Measurements from ENCODE around the gene DEPP1. TPM values are rescaled to one million over a fixed set of nuclear protein-coding genes. Genes with fewer than 3 reads are reported as not detected.

DEPP1 gene
- total and polyA plus RNA-seq, 2 of the 13 experiments (the other 11 are each of a cell fraction or from before 2014, with no cell fraction given) = 14.8 to 270 TPM

DNA sequence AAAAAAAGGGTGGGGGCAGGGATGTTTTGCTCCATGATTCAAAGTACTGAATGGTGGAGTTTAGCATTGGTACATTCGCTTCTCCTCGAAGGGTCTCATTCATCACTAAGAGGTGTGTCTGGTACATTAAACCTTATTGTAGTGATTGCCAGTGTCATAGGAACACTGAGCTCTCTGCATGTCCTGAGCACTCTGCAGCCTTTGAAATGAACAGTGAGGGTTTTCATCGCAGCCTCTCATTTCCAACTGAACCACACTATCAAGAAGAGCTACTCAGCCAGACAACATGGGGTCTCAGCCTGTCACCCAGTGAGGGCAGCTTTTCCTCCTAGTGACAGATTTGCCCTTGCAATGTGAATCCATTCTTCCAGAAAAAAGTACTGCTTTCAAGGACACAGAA lies 7.6 kb upstream of the DEPP1 start:
- POLR2A ChIA-PET = interaction anchor here (2.1 to 12.6 kb wide), 3 partner anchors 5 to 27 kb away, joined by 6 to 863 read pairs (median 863); partner anchors contain the start of genes DEPP1 and RASSF4
- TF ChIP-seq, protein P1, sequence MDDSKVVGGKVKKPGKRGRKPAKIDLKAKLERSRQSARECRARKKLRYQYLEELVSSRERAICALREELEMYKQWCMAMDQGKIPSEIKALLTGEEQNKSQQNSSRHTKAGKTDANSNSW (CRISPR knock-in tag; IDR thresholded peaks at IDR 0.05; ENCODE audit: borderline replicate concordance) = no peak
- TF ChIP-seq, protein P2, sequence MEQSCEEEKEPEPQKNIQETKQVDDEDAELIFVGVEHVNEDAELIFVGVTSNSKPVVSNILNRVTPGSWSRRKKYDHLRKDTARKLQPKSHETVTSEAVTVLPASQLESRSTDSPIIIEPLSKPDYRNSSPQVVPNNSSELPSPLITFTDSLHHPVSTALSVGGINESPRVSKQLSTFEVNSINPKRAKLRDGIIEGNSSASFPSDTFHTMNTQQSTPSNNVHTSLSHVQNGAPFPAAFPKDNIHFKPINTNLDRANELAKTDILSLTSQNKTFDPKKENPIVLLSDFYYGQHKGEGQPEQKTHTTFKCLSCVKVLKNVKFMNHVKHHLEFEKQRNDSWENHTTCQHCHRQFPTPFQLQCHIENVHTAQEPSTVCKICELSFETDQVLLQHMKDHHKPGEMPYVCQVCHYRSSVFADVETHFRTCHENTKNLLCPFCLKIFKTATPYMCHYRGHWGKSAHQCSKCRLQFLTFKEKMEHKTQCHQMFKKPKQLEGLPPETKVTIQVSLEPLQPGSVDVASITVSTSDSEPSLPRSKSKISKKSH (CRISPR knock-in tag; IDR thresholded peaks at IDR 0.05; ENCODE audit: borderline replicate concordance) = no peak
- TF ChIP-seq SMC3 (IDR thresholded peaks at IDR 0.05; ENCODE audit: low read length) (no peak), NCOR1 (IDR thresholded peaks at IDR 0.05; ENCODE audit: borderline replicate concordance, low read length) (no peak), ZNF563 (CRISPR knock-in tag; IDR thresholded peaks at IDR 0.05) (no peak), ZNF234 (CRISPR knock-in tag; conservative IDR thresholded peaks at IDR 0.05) (no peak), ZFY (CRISPR knock-in tag; IDR thresholded peaks at IDR 0.05) (no peak), ZIK1 (CRISPR knock-in tag; IDR thresholded peaks at IDR 0.05; ENCODE audit: borderline replicate concordance, low read depth) (no peak), DPF2 (CRISPR knock-in tag; IDR thresholded peaks at IDR 0.05; ENCODE audit: borderline replicate concordance, low read depth) (no peak), TBP (CRISPR knock-in tag; IDR thresholded peaks at IDR 0.05) (no peak), KDM4B (CRISPR knock-in tag; IDR thresholded peaks at IDR 0.05) (no peak)
- TF ChIP-seq, protein P3, sequence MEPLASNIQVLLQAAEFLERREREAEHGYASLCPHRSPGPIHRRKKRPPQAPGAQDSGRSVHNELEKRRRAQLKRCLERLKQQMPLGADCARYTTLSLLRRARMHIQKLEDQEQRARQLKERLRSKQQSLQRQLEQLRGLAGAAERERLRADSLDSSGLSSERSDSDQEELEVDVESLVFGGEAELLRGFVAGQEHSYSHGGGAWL (CRISPR knock-in tag; IDR thresholded peaks at IDR 0.05) = no peak
- TF ChIP-seq, protein P4, sequence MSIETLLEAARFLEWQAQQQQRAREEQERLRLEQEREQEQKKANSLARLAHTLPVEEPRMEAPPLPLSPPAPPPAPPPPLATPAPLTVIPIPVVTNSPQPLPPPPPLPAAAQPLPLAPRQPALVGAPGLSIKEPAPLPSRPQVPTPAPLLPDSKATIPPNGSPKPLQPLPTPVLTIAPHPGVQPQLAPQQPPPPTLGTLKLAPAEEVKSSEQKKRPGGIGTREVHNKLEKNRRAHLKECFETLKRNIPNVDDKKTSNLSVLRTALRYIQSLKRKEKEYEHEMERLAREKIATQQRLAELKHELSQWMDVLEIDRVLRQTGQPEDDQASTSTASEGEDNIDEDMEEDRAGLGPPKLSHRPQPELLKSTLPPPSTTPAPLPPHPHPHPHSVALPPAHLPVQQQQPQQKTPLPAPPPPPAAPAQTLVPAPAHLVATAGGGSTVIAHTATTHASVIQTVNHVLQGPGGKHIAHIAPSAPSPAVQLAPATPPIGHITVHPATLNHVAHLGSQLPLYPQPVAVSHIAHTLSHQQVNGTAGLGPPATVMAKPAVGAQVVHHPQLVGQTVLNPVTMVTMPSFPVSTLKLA (IDR thresholded peaks at IDR 0.05) = no peak
- TF ChIP-seq, protein P5, sequence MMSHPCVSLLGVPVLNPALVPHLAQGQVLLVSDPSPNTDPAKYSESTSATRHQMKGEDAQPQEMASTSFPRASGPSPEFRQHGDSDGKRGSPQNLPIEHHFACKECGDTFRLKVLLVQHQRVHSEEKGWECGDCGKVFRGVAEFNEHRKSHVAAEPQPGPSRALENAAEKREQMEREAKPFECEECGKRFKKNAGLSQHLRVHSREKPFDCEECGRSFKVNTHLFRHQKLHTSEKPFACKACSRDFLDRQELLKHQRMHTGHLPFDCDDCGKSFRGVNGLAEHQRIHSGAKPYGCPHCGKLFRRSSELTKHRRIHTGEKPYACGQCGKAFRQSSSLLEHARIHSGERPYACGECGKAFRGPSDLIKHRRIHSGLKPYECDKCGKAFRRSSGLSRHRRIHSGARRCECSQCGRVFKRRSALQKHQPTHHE (CRISPR knock-in tag; IDR thresholded peaks at IDR 0.05; ENCODE audit: borderline replicate concordance) = no peak
- TF ChIP-seq, protein P6, sequence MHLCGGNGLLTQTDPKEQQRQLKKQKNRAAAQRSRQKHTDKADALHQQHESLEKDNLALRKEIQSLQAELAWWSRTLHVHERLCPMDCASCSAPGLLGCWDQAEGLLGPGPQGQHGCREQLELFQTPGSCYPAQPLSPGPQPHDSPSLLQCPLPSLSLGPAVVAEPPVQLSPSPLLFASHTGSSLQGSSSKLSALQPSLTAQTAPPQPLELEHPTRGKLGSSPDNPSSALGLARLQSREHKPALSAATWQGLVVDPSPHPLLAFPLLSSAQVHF (CRISPR knock-in tag; IDR thresholded peaks at IDR 0.05) = no peak
- H2AFZ ChIP-seq (ENCODE audit: low read length) = no peak overlapping the region
- no TSS peak for BruUV-seq (replicated peaks)
- H3K4me2 ChIP-seq (ENCODE audit: low read depth, low read length) = no peak overlapping the region
- H3K4me3 ChIP-seq (replicated peaks in 1 of 3; ENCODE audit: insufficient read depth in 1 of 3, low read depth in 2 of 3, low read length in 3 of 3) = no peak overlapping the region
- H3K27me3 ChIP-seq (ENCODE audit: control insufficient read depth in 1 of 2, insufficient read depth in 2 of 2, low read length in 2 of 2) = no peaks in the 10 kb centered on the region
- peaks cover 4% of the 10 kb centered on the region for H3K79me2 ChIP-seq (ENCODE audit: insufficient read depth, low read length)
- ATAC-seq (no peak), FAIRE-seq (no peak), DNase-seq (ENCODE audit: low spot score) (no peak)
- 96% methylated on average over 3 of the region's 3 CpGs for WGBS (ENCODE audit: low lambda C conversion rate)
- H3K4me1 ChIP-seq (ENCODE audit: insufficient read depth, low read length) = peaks cover 63% of the 10 kb centered on the region
- H3K36me3 ChIP-seq (replicated peaks in 1 of 2; ENCODE audit: control insufficient read depth in 1 of 2, insufficient read depth in 2 of 2, low read length in 2 of 2) = peaks cover 9 to 43% of the 10 kb centered on the region in 2 experiments; a peak in 4 of 5 replicates
- CTCF ChIA-PET (ENCODE audit: low intra/inter-chr PET ratio, low total read pairs) = no interaction called here
- no peaks in the 10 kb centered on the region for H4K20me1 ChIP-seq (ENCODE audit: insufficient read depth, low read length)
- no peak overlapping the region for H3K27ac ChIP-seq (ENCODE audit: extremely low read length, insufficient read depth, low read length)
- no peaks in the 10 kb centered on the region for H3K9me3 ChIP-seq (ENCODE audit: low read length)
- H3K9ac ChIP-seq (ENCODE audit: insufficient read depth, low read depth, low read length) = no peak overlapping the region
- in situ Hi-C loops (cut with HindIII; ENCODE audit: extremely low pct_ligation_motif_present, low pct_unique_long_range_greater_than_20kb) = no loop called here
- intact Hi-C loops (cut with micrococcal nuclease; ENCODE audit: unreplicated experiment) = no loop called here
